AG04450 (cell line): ENCODE results near the gene ULK4. TPM values are rescaled to one million over a fixed set of nuclear protein-coding genes. Genes with fewer than 3 reads are reported as not detected.
A peak's percentile ranks its signal among the peaks of the same experiment; 100 is the strongest.

Source experiments
- CTCF ChIA-PET: fragments of 300-600, 350-600 bp; formaldehyde crosslinking; extraction: SDS; loops from one replicate; lab custom pipeline; 2022; ENCODE audit warnings: antibody characterized with exemption, inconsistent platforms; lab: Charles Lee
- POLR2A ChIA-PET: fragments of 350-600 bp; formaldehyde crosslinking; extraction: SDS; loops from one replicate; lab custom pipeline; 2021; ENCODE audit warnings: antibody characterized with exemption, inconsistent platforms; lab: Yijun Ruan, JAX
- DNase-seq: peaks from one replicate; pipeline ENCODE4 v3.0.0-alpha.2; 2011; ENCODE audit warnings: low read depth, low spot score
- H3K27ac ChIP-seq: one replicate; pipeline ENCODE4 v1.5.1; 2012; ENCODE audit warnings: low read depth, low read length, control low read depth
- H3K27me3 ChIP-seq: one replicate; pipeline ENCODE4 v1.6.0; 2012; ENCODE audit warnings: low read length; ENCODE audit not compliant: control insufficient read depth, insufficient read depth
- H3K4me3 ChIP-seq: 2 replicates; pipeline ENCODE4 v1.5.1; 2011; ENCODE audit warnings: mild to moderate bottlenecking, low read depth, low read length, control low read depth
- H3K9me3 ChIP-seq: 2 replicates; pipeline ENCODE4 v1.5.1; 2012; ENCODE audit warnings: low read length; ENCODE audit not compliant: control insufficient read depth, insufficient read depth
- CTCF ChIP-seq: IDR thresholded peaks from 2 replicates; pipeline ENCODE4 v1.5.1; 2011; ENCODE audit warnings: low read depth, low read length, control low read depth, inconsistent platforms
- polyA plus RNA-seq: library from polyadenylated mRNA; depleted of rRNA; stranded (reverse); fragments of >200 nt; gene quantifications from 2 replicates; pipeline ENCODE4 v1.2.3, GENCODE V29; 2011

ULK4 gene
- polyA plus RNA-seq, 1 experiment = 3.7 TPM

DNA sequence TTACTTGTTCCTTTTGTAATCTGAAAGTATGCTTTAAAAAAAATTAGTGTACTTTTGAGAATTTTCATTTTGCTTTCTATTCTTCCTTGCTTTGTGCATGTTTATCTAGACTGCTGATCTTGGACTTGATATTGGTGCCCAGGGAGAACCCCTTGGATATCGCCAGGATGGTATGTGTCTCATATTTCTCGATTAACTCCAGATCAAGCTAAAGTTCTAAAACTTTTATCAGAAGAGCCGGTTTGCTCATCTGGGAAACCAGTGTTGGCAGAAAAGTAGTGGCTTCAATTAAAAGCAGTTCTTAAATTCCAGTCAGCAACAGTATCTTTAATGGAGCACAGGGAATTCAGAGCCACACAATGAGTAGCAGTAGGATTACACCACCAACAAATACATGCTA is 724.0 kb downstream of the ULK4 start:
- CTCF ChIA-PET = no interaction called here
- H3K9me3 ChIP-seq = no peaks in the 10 kb centered on the region
- POLR2A ChIA-PET = no interaction called here
- no peak for DNase-seq
- TF ChIP-seq CTCF = no peak
- no peak overlapping the region for H3K27ac ChIP-seq
- H3K4me3 ChIP-seq = no peak overlapping the region
- no peaks in the 10 kb centered on the region for H3K27me3 ChIP-seq

GRCh38 chr3:41236228-41236627 is 725.7 kb downstream of the ULK4 start:
- Histone ChIP-seq H3K27ac (no peak overlapping the region), H3K27me3 (no peaks in the 10 kb centered on the region), H3K4me3 (no peak overlapping the region), H3K9me3 (no peaks in the 10 kb centered on the region)
- ChIA-PET POLR2A (interaction anchor here (1.2 kb wide), 1 partner anchor 37 kb away, joined by 5 read pairs; the partner anchor contains the start of gene CTNNB1), CTCF (interaction anchor here (1.2 kb wide), 1 partner anchor 480 kb away, joined by 4 read pairs; no protein-coding TSS in a partner anchor)
- TF ChIP-seq CTCF = no peak
- DNase-seq = no peak

DNA sequence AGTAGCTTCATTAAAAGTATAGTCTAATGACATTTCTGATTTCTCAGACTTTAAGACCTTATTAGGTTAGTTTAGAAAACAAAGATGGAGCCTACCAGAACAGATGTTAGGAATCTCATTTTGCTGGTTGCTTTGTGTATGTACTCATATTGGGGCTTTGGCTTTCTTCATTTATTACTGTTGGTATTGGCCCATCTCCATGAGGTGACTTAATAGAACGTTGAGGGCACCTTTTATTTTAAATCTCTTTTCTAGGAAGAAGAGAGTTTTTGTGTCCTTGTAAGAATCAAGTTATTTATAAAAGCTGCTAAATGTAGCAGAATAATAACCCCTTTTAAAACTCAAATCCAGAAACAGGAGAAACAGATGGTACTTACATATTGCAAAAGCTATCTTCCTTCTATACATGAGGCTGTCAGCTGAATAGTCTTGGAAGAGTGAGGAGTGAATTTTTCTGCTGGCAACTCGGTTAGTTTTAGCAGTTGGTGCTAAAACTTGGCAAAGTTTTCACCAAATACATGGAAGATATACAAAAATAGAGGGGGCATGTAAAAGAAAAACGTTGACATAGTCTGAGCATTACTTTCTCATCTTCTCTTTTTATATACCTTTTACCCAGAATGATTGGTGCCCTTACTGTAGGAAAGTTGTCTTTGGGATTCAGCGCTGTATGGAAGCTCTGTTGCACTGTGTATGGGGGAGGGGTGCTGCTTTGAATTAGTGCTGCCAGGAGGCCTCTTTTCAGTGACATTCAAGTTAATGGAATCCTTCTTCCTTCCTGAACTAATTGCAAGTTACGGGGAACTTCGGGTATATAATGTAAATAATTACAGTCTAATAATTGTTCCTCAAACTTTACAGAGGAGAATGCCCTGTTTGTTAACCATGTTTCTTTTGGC is 726.8 kb downstream of the ULK4 start:
- POLR2A ChIA-PET = interaction anchor here (0.6 kb wide), 1 partner anchor 36 kb away, joined by 3 read pairs; the partner anchor contains the start of gene CTNNB1
- Histone ChIP-seq H3K4me3 (no peak overlapping the region), H3K27me3 (no peaks in the 10 kb centered on the region), H3K9me3 (no peaks in the 10 kb centered on the region), H3K27ac (no peak overlapping the region)
- no peak for DNase-seq
- no peak for TF ChIP-seq CTCF
- CTCF ChIA-PET = interaction anchor here (0.5 to 1.2 kb wide), 3 partner anchors 481 to 1043 kb away, joined by 3 to 4 read pairs (median 3); no protein-coding TSS in a partner anchor

- Histone ChIP-seq H3K4me3 (no peak overlapping the region), H3K9me3 (no peaks in the 10 kb centered on the region), H3K27ac (no peak overlapping the region), H3K27me3 (no peaks in the 10 kb centered on the region)
- no peak for TF ChIP-seq CTCF
- ChIA-PET CTCF (interaction anchor here (0.6 to 1.8 kb wide), 2 partner anchors 15 to 22 kb away, joined by 4 to 6 read pairs; no protein-coding TSS in a partner anchor), POLR2A (no interaction called here)
- DNase-seq = peak; percentile 43
These were observed 737.6 kb downstream of the ULK4 start for GRCh38 chr3:41224120-41224806.
